ENCODE measurements around the gene CALHM4. TPM values are rescaled to one million over a fixed set of nuclear protein-coding genes. Genes with fewer than 3 reads are reported as not detected.

Gene CALHM4
- total RNA-seq, 6 experiments from 2014 or later = not detected

- Histone ChIP-seq H3K9me3 (no peaks in the 10 kb centered on the region), H3K27ac (no peak overlapping the region), H3K36me3 (no peaks in the 10 kb centered on the region), H3K4me3 (no peak overlapping the region), H3K27me3 (no peaks in the 10 kb centered on the region), H3K4me1 (peaks cover 0 to 8% (median 0%) of the 10 kb centered on the region in 4 donors)
- TF ChIP-seq, protein P1, sequence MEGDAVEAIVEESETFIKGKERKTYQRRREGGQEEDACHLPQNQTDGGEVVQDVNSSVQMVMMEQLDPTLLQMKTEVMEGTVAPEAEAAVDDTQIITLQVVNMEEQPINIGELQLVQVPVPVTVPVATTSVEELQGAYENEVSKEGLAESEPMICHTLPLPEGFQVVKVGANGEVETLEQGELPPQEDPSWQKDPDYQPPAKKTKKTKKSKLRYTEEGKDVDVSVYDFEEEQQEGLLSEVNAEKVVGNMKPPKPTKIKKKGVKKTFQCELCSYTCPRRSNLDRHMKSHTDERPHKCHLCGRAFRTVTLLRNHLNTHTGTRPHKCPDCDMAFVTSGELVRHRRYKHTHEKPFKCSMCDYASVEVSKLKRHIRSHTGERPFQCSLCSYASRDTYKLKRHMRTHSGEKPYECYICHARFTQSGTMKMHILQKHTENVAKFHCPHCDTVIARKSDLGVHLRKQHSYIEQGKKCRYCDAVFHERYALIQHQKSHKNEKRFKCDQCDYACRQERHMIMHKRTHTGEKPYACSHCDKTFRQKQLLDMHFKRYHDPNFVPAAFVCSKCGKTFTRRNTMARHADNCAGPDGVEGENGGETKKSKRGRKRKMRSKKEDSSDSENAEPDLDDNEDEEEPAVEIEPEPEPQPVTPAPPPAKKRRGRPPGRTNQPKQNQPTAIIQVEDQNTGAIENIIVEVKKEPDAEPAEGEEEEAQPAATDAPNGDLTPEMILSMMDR (IDR thresholded peaks at IDR 0.05) = no peak
- TF ChIP-seq POLR2A (IDR thresholded peaks at IDR 0.05) = no peak
- intact Hi-C loops (cut with DNase I) = no loop called here
- ATAC-seq (no peak), DNase-seq (no peak)
- WGBS (ENCODE audit: insufficient coverage, low coverage, low lambda C conversion rate, missing lambda C conversion rate) = 73% methylated on average over 7 of the region's 7 CpGs
Measured at GRCh38 chr6:116564311-116564710, 10.8 kb downstream of the CALHM4 start.

DNA sequence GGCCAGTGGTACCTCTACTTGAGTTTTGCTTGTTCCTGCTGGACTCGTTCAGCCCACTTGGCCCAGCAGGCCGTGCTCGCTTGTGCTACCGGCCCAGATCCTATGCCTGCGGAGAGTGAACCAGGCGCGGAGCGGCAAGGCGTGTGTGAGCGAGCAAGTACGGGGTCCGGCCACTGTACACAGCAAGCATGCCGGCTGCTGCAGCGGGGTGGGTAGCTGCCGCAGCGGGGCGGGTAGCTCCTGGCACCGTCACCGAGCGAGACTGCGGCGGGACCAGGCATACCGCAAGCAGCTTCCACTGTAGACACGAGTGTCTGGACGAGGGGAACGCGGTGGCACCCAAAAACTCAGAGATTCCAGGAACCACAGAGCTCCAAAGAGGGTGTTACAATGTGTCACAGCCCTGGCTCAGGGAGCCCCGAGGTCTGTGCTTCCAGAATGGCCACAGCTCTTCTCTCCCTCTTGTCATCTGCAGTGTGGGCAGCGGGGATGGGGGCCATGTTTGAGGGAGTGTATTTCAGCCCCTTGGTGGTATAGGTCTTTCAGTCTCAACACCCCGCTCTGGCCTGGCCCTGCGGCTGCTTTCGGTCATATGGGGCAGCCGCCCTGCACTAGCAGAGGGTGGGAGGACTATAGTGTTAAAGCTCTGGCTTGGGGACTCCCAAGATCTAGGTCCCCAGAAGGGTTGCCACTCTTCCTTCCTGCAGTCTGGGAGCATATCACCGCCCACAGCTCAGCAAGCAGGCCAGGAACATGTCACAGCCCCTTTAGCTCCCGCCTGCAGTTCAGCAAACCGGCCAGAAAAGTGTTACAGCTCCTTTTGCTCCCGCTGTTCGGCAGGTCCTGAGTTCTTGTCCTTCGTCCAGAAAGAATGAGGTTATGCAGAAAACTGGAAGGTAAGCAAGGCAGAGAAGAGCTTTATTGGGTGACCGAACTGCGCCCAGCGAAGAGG is 11.6 kb downstream of the CALHM4 start:
- WGBS (ENCODE audit: insufficient coverage, low coverage, low lambda C conversion rate, missing lambda C conversion rate) = 56% methylated on average over 9 of the region's 42 CpGs
- no peak overlapping the region for H3K27ac ChIP-seq
- peak overlapping the region in 1 of 3 donors; percentile 37 for H3K4me3 ChIP-seq
- no peaks in the 10 kb centered on the region for H3K9me3 ChIP-seq
- no peak for TF ChIP-seq POLR2A (IDR thresholded peaks at IDR 0.05)
- TF ChIP-seq, protein P1 (IDR thresholded peaks at IDR 0.05) = no peak
- DNase-seq (peak in 2 of 3 donors; percentile 21 to 56), ATAC-seq (peak; percentile 18 to 56 (median 47))
- no peaks in the 10 kb centered on the region for H3K36me3 ChIP-seq
- no peaks in the 10 kb centered on the region for H3K27me3 ChIP-seq
- intact Hi-C loops (cut with DNase I) = no loop called here
- peaks cover 0 to 11% (median 1%) of the 10 kb centered on the region in 4 donors for H3K4me1 ChIP-seq

- H3K36me3 ChIP-seq = no peaks in the 10 kb centered on the region
- no peaks in the 10 kb centered on the region for H3K9me3 ChIP-seq
- TF ChIP-seq POLR2A (IDR thresholded peaks at IDR 0.05) = no peak
- TF ChIP-seq, protein P1 (IDR thresholded peaks at IDR 0.05) = no peak
- H3K4me1 ChIP-seq = peaks cover 0 to 12% (median 3%) of the 10 kb centered on the region in 4 donors
- H3K4me3 ChIP-seq = no peak overlapping the region
- H3K27ac ChIP-seq = no peak overlapping the region
- intact Hi-C loops (cut with DNase I) = no loop called here
- DNase-seq (no peak), ATAC-seq (no peak)
- no peaks in the 10 kb centered on the region for H3K27me3 ChIP-seq
Measured at GRCh38 chr6:116568111-116568510, 14.6 kb downstream of the CALHM4 start.

- H3K27me3 ChIP-seq = no peaks in the 10 kb centered on the region
- intact Hi-C loops (cut with DNase I) = no loop called here
- no peak for TF ChIP-seq POLR2A (IDR thresholded peaks at IDR 0.05)
- TF ChIP-seq, protein P1 (IDR thresholded peaks at IDR 0.05) = no peak
- DNase-seq = no peak
- peaks cover 0 to 18% (median 3%) of the 10 kb centered on the region in 4 donors for H3K4me1 ChIP-seq
- no peak overlapping the region for H3K4me3 ChIP-seq
- ATAC-seq = no peak
- H3K36me3 ChIP-seq = no peaks in the 10 kb centered on the region
- no peak overlapping the region for H3K27ac ChIP-seq
- H3K9me3 ChIP-seq = no peaks in the 10 kb centered on the region
- 73% methylated on average over 7 of the region's 7 CpGs for WGBS (ENCODE audit: insufficient coverage, low coverage, low lambda C conversion rate, missing lambda C conversion rate)
Measured at GRCh38 chr6:116568821-116569755, 15.5 kb downstream of the CALHM4 start.

Data from right lobe of liver (tissue), 6 donors.